ENCODE results near the gene PGR.

PGR gene

GRCh38 chr11:101034076-101034475 lies 95.5 kb downstream of the PGR start:
- Histone ChIP-seq H3K4me3 (replicated peaks; ENCODE audit: low read depth, low read length) (no peak overlapping the region), H3K27me3 (replicated peaks; ENCODE audit: control insufficient read depth, insufficient read depth, low read length) (no peaks in the 10 kb centered on the region), H3K36me3 (ENCODE audit: control insufficient read depth, insufficient read depth, low read length) (no peaks in the 10 kb centered on the region)
- DNase-seq (ENCODE audit: extremely low read depth, insufficient read length): no peak
- TF ChIP-seq CTCF (IDR thresholded peaks at IDR 0.05; ENCODE audit: insufficient read depth, low read length, poor library complexity, severe bottlenecking): no peak

GRCh38 chr11:101032991-101033390 lies 96.6 kb downstream of the PGR start:
- Histone ChIP-seq H3K36me3 (ENCODE audit: control insufficient read depth, insufficient read depth, low read length) (no peaks in the 10 kb centered on the region), H3K27me3 (replicated peaks; ENCODE audit: control insufficient read depth, insufficient read depth, low read length) (no peaks in the 10 kb centered on the region), H3K4me3 (replicated peaks; ENCODE audit: low read depth, low read length) (no peak overlapping the region)
- TF ChIP-seq CTCF (IDR thresholded peaks at IDR 0.05; ENCODE audit: insufficient read depth, low read length, poor library complexity, severe bottlenecking): no peak
- DNase-seq (ENCODE audit: extremely low read depth, insufficient read length): no peak

GRCh38 chr11:101031713-101032112 lies 97.9 kb downstream of the PGR start:
- H3K36me3 ChIP-seq (ENCODE audit: control insufficient read depth, insufficient read depth, low read length): no peaks in the 10 kb centered on the region
- no peak for DNase-seq (ENCODE audit: extremely low read depth, insufficient read length)
- TF ChIP-seq CTCF (IDR thresholded peaks at IDR 0.05; ENCODE audit: insufficient read depth, low read length, poor library complexity, severe bottlenecking): no peak
- H3K4me3 ChIP-seq (replicated peaks; ENCODE audit: low read depth, low read length): no peak overlapping the region
- H3K27me3 ChIP-seq (replicated peaks; ENCODE audit: control insufficient read depth, insufficient read depth, low read length): no peaks in the 10 kb centered on the region

- no peaks in the 10 kb centered on the region for H3K36me3 ChIP-seq (ENCODE audit: control insufficient read depth, insufficient read depth, low read length)
- no peak overlapping the region for H3K4me3 ChIP-seq (replicated peaks; ENCODE audit: low read depth, low read length)
- no peaks in the 10 kb centered on the region for H3K27me3 ChIP-seq (replicated peaks; ENCODE audit: control insufficient read depth, insufficient read depth, low read length)
- no peak for DNase-seq (ENCODE audit: extremely low read depth, insufficient read length)
- TF ChIP-seq CTCF (IDR thresholded peaks at IDR 0.05; ENCODE audit: insufficient read depth, low read length, poor library complexity, severe bottlenecking): no peak
Measured at GRCh38 chr11:101030692-101031091, 98.9 kb downstream of the PGR start.

GRCh38 chr11:101030015-101030414 lies 99.6 kb downstream of the PGR start:
- TF ChIP-seq CTCF (IDR thresholded peaks at IDR 0.05; ENCODE audit: insufficient read depth, low read length, poor library complexity, severe bottlenecking): no peak
- Histone ChIP-seq H3K36me3 (ENCODE audit: control insufficient read depth, insufficient read depth, low read length) (no peaks in the 10 kb centered on the region), H3K27me3 (replicated peaks; ENCODE audit: control insufficient read depth, insufficient read depth, low read length) (no peaks in the 10 kb centered on the region)

GRCh38 chr11:101028644-101029043 lies 101.0 kb downstream of the PGR start:
- TF ChIP-seq CTCF (IDR thresholded peaks at IDR 0.05; ENCODE audit: insufficient read depth, low read length, poor library complexity, severe bottlenecking): no peak
- DNase-seq (ENCODE audit: extremely low read depth, insufficient read length): no peak
- no peaks in the 10 kb centered on the region for H3K27me3 ChIP-seq (replicated peaks; ENCODE audit: control insufficient read depth, insufficient read depth, low read length)
- H3K36me3 ChIP-seq (ENCODE audit: control insufficient read depth, insufficient read depth, low read length): no peaks in the 10 kb centered on the region
- no peak overlapping the region for H3K4me3 ChIP-seq (replicated peaks; ENCODE audit: low read depth, low read length)

More at GRCh38 chr11:101030015-101030414, 99.6 kb downstream of the PGR start:
- H3K4me3 ChIP-seq (replicated peaks; ENCODE audit: low read depth, low read length): no peak overlapping the region
- no peak for DNase-seq (ENCODE audit: extremely low read depth, insufficient read length)
